Ectodermal cell (in vitro differentiated cells): ENCODE data around the gene KCNG3.
"Not testable (repeated sequence)": the region's sequence is repeated elsewhere in the genome, so short reads cannot be mapped to it uniquely, and the experiment has no call there.

Source experiments
- H3K27ac ChIP-seq: 2 replicates; pipeline ENCODE4 v1.7.0; 2013; ENCODE audit warnings: mild to moderate bottlenecking, low read depth, low read length; ENCODE audit not compliant: insufficient read depth, poor library complexity, severe bottlenecking
- H3K27me3 ChIP-seq: 2 replicates; pipeline ENCODE4 v1.7.0; 2013; ENCODE audit warnings: mild to moderate bottlenecking, low read length; ENCODE audit not compliant: insufficient read depth, control insufficient read depth, poor library complexity, severe bottlenecking
- H3K36me3 ChIP-seq: one replicate; pipeline ENCODE4 v1.7.0; 2013; ENCODE audit warnings: low read length; ENCODE audit not compliant: control insufficient read depth, insufficient read depth
- H3K4me1 ChIP-seq: one replicate; pipeline ENCODE4 v1.7.0; 2013; ENCODE audit warnings: low read length; ENCODE audit not compliant: control insufficient read depth, insufficient read depth
- H3K4me3 ChIP-seq: 2 replicates; pipeline ENCODE4 v1.7.0; 2013; ENCODE audit warnings: low read depth, low read length, control low read depth; ENCODE audit not compliant: insufficient read depth
- H3K9me3 ChIP-seq: 2 replicates; pipeline ENCODE4 v1.7.0; 2013; ENCODE audit warnings: mild to moderate bottlenecking, low read length, moderate library complexity; ENCODE audit not compliant: control insufficient read depth
- WGBS, 2 experiments: methylation state at CpG; one replicate each; pipeline ENCODE4 v1.1.7; 2013; ENCODE audit warnings: missing lambda C conversion rate in 2 of 2; 5-methylcytosine and 5-hydroxymethylcytosine counted together

The KCNG3 gene

DNA sequence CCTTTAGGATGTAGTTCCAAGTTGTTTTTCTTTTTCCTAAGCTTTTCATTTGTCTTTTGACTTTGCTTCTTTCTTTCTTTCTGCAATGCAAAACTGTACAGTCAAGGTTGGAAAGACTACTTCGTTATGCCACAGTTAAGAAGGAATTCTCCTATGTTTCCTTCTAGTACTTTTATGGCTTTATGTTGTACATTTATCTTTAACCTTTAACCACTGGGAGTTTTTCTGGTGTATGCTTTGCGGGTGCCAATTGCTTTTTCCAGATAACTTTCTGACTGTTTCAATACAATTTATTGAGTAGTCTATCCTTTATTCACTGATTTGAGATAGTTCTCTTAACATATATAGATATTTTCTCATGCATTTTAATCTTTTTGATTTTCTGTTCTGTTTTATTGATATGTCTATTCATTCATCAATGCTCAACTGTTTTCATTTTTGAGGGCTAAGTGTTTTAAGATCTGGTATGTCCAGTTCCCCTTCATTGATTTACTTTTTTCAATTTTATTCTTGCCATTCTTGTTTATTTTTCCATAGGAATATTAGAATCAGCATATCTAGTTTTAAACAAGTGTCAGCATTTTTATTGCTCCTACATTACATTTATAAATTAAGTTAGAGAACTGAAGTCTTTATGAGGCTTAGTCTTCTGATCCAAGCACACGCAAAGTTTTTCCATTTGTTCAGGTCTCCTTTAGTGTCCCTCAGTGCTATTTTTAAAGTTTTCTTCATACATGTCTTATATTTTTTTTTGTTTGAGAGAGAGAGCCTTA lies 82.9 kb downstream of the KCNG3 start:
- Histone ChIP-seq H3K27ac (no peak overlapping the region), H3K9me3 (no peaks in the 10 kb centered on the region), H3K36me3 (no peaks in the 10 kb centered on the region), H3K4me1 (no peaks in the 10 kb centered on the region), H3K27me3 (no peaks in the 10 kb centered on the region), H3K4me3 (no peak overlapping the region)
- WGBS, 2 experiments: 93 to 100% methylated on average over 2 of the region's 3 CpGs

DNA sequence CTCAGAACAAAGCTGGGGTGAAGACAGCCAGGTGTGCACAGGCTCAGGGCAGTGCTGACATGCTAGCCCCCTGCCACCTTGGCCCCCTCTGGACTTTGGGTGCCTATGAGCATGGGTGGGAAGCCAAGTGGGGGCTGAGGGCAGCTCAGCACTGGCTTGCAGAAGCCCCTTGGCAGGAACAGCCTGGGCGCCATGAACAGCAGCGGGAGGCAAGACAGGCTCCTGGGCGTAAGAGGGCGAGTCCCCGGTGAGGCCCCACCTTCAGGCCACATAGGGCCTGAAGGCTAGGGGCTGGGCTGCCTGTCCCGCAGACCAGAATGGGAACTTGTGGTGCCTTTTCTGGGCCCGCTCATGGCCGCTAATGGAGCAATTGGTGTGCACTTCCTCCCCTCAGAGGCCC lies 85.8 kb downstream of the KCNG3 start:
- Histone ChIP-seq H3K4me3 (no peak overlapping the region), H3K27ac (no peak overlapping the region), H3K36me3 (no peaks in the 10 kb centered on the region), H3K4me1 (no peaks in the 10 kb centered on the region), H3K27me3 (no peaks in the 10 kb centered on the region), H3K9me3 (no peaks in the 10 kb centered on the region)
- WGBS, 2 experiments: 95 to 96% methylated on average over 8 of the region's 8 CpGs

DNA sequence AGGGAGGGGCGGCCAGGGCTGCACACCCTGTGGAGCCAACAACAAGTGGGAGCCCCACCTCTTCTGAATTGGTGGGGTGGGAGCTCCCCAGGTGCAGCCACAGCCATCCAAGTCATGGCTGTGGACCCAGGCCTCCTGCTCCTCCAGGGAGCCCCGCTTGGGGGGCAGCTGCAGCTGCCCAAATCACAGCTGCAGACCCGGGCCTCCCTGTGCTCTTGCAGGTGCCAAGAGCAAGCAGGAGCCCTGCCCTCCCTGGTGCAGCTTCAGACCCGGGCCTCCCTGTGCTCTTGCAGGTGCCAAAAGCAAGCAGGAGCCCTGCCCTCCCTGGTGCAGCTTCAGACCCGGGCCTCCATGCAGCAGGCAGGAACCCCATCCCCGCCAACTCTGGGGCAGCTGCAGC lies 86.3 kb downstream of the KCNG3 start:
- WGBS, 2 experiments: 90 to 94% methylated on average over 6 of the region's 6 CpGs
- Histone ChIP-seq H3K4me3 (no peak overlapping the region), H3K4me1 (no peaks in the 10 kb centered on the region), H3K27ac (no peak overlapping the region), H3K27me3 (no peaks in the 10 kb centered on the region), H3K9me3 (no peaks in the 10 kb centered on the region), H3K36me3 (no peaks in the 10 kb centered on the region)

DNA sequence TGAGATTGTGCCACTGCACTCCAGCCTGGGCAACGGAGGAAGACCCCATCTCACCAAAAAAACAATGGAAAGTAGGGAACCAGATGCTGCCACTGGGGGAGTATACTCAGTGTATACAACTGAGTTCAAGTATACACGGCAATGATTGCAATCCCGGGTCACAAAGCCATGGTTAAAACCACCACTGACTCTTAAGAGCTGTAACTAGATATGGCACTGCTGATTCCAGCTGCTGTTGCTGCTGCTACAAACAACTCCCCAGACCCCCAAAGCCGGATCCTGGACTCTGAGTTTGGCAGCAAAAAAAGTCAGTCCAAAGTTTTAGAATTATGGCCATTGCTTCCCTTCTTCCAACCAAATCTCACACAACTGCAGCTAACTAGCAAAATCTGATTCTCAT lies 89.1 kb downstream of the KCNG3 start:
- H3K36me3 ChIP-seq: no peaks in the 10 kb centered on the region
- no peaks in the 10 kb centered on the region for H3K27me3 ChIP-seq
- WGBS, 2 experiments: 89 to 94% methylated on average over 4 of the region's 4 CpGs
- no peaks in the 10 kb centered on the region for H3K4me1 ChIP-seq
- no peak overlapping the region for H3K4me3 ChIP-seq
- no peak overlapping the region for H3K27ac ChIP-seq
- H3K9me3 ChIP-seq: no peaks in the 10 kb centered on the region

DNA sequence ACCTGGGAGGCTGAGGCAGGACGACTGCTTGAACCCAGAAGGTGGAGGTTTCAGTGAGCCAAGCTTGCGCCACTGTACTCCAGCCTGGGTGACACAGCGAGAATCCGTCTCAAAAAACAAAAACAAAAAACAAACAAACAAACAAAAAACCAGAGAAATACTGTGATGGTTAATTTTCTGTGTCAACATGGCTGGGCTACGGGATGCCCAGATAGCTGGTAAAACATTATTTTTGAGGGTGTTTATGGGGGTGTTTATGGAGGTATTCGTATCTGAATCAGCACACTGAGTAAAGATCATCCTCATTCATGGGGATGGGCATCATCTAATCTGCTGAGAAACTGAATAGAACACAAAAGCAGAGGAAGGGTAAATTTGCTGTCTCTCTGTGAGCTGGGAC lies 92.0 kb downstream of the KCNG3 start:
- H3K27me3 ChIP-seq: no peaks in the 10 kb centered on the region
- H3K4me1 ChIP-seq: no peaks in the 10 kb centered on the region
- WGBS, 2 experiments: 92 to 93% methylated on average over 3 to 6 of the region's 6 CpGs
- no peaks in the 10 kb centered on the region for H3K9me3 ChIP-seq
- H3K27ac ChIP-seq: no peak overlapping the region
- no peaks in the 10 kb centered on the region for H3K36me3 ChIP-seq
- no peak overlapping the region for H3K4me3 ChIP-seq

DNA sequence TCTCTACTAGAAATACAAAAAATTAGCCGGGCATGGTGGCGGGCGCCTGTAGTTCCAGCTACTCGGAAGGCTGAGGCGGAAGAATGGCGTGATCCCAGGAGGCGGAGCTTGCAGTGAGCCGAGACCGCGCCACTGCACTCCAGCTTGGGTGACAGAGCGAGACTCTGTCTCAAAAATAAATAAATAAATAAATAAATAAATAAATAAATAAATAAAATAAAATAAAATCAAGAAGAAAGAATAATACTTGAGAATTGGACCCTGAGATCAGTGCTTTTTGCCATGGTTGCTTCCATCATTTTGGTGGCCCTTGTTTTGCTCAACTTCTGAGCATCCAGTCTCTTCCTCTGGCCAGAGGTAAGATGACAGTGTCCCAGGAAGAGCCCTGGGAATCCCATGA lies 95.7 kb downstream of the KCNG3 start:
- not testable (repeated sequence) for H3K4me1 ChIP-seq, H3K4me3 ChIP-seq, H3K27me3 ChIP-seq, H3K9me3 ChIP-seq, H3K36me3 ChIP-seq, H3K27ac ChIP-seq
- 95% methylated on average over 7 to 10 of the region's 11 CpGs for WGBS, 2 experiments

DNA sequence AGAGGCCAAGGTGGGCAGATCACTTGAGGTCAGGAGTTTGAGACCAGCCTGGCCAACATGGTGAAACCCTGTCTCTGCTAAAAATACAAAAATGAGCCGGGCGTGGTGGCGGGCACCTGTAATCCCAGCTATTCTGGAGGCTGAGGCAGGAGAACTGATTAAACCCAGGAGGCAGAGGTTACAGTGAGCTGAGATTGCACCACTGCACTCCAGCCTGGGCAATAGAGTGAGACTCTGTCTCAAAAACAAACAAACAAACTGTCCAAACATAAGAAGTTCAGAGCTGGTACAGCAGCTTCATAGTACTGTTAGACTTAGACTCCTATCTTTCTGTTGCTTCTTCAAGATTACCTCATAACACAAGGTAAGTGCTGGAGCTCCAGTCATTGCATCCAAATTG lies 100.5 kb downstream of the KCNG3 start:
- 89 to 90% methylated on average over 3 of the region's 3 CpGs for WGBS, 2 experiments

DNA sequence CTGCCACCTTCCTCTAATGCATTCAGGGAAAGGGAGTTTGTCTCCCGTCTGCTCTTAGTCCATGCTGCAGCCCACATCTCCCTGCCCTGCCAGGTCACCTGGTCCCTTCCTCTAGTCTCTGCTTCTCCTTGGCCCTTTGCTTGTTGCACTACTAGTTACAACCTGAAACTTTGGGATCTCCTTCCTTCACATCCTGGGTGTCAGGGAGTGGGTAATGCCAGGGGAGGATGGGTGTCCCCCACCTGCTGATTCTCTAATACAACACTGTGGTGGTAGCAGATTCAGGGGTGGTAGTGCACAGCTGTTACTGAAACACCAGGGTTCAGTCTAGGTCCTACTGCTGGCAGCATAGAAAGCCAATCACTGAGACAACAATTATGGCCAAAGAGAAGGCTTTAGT lies 101.6 kb downstream of the KCNG3 start:
- H3K27ac ChIP-seq: no peak overlapping the region
- H3K9me3 ChIP-seq: no peaks in the 10 kb centered on the region
- no peaks in the 10 kb centered on the region for H3K27me3 ChIP-seq
- no peaks in the 10 kb centered on the region for H3K4me1 ChIP-seq
- no peaks in the 10 kb centered on the region for H3K36me3 ChIP-seq
- WGBS, 2 experiments: 98 to 100% methylated on average over 1 of the region's 1 CpG
- no peak overlapping the region for H3K4me3 ChIP-seq

More for the DNA sequence above, 100.5 kb downstream of the KCNG3 start:
- not testable (repeated sequence) for H3K27me3 ChIP-seq, H3K27ac ChIP-seq, H3K4me3 ChIP-seq, H3K9me3 ChIP-seq, H3K4me1 ChIP-seq, H3K36me3 ChIP-seq
